EL (cell line): ENCODE data around the gene KLF17.
A peak's percentile ranks its signal among the peaks of the same experiment; 100 is the strongest.
"Not testable (repeated sequence)": the region's sequence is repeated elsewhere in the genome, so short reads cannot be mapped to it uniquely, and the experiment has no call there.

Experiments
- DNase-seq: peaks from one replicate; pipeline ENCODE4 v3.0.0-alpha.2; 2016

Gene KLF17

DNA sequence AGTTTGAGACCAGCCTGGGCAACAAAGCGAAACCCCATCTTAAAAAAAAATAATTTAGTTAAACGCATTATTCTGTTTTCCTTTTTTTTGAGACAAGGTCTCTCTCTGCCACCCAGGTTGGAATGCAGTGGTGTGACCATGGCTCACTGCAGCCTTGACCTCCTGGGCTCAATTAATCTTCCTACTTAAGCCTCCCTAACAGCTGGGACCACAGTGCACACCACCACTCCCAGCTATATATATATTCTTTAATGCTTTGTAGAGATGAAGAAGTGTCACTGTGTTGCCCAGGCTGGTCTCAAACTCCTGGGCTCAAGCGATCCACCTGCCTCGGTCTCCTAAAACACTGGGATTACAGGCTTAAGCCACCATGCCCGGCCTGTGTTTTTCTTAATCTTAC is 7.7 kb upstream of the KLF17 start:
- DNase-seq: no peak

DNA sequence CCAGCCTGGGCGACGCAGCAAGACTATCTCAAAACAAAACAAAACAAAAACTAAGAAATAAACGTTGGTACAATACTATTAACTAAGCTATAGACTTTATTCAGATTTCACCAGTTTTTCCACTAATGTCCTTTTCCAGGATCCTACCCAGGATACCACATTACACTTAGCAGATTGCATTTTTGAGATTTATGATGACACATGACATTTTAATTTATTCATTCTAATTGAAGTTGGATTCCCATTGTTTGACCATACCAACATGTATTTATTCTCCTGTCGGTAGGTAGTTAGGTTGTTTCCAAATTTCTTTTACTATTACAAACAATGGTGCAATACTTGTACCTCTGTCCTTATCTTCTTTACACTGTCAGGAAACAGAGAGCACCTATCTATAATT is 6.8 kb upstream of the KLF17 start:
- no peak for DNase-seq

DNA sequence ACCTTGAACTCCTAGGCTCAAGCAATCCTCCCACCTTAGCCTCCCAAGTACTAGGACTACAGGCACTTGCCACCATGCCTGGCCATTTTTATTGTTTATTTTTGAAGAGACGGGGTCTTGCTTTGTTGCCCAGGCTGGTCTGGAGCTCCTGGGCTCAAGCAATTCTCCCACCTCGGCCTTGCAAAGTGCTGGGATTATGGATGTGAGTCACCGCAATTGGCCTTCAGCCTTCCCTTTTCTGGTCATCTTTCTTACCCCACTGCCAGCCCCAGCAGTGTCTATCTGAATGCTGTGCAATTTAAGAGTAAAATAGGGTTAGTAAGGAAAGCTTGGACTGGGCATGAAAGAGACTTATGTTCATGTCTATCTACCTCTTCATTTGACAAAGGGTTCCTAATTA is 6.1 kb upstream of the KLF17 start:
- DNase-seq: peak; percentile 39

DNA sequence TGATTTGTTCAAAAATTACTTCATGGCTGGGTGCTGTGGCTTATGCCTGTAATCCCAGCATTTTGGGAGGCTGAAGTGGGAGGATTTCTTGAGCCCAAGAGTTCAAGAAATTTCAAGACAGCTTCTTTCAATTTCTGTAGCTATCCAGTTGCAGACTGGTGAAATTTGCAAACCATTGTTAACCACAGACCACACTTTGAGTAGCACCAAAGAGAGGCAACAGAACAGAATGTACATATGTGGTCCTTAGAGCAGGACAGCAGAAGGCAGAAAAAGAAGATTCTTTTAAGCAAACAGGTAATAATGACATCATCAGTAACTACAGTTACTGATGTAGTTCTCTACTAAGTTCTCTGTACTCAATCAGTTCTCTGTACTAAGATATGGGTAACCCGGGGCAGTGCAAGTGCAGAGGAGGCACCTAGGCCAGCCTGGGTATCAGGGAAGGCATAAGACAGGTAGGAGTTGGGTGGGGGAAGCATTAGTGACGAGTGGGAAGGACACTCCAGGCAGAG is 5.5 kb upstream of the KLF17 start:
- no peak for DNase-seq

DNA sequence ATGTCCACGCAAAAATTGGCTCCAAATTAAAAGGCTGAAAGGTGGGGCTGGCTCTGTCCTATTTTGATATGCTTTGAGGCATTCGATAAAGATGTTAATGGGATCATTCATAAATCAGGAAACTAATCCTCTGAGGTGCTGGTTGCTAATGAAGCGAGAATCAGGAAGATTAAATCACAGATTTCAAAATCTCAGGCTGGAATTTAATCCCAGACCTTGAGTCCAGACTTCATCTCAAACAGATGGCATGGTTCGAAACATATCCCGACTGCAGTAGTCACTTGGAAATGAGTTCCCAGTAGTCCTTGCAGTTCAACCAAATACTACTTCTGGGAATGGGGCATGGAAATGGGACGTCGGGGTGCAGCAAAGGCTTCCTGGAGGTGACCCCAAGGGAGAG is 4.5 kb upstream of the KLF17 start:
- no peak for DNase-seq

DNA sequence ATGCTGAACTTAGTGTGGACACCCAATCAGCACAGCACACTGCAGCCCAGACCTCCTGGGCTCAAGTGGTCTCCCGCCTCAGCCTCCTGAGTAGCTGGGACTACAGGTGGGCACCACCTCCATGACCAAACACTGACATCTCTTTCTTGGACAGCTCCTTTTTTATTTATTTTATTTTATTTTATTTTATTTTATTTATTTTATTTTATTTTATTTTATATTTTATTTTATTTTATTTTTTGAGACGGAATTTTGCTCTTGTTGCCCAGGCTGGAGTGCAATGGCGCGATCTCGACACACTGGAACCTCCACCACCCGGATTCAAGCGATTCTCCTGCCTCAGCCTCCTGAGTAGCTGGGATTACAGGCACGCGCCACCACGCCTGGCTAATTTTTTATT is 1.3 kb upstream of the KLF17 start:
- DNase-seq: not testable (repeated sequence)

DNA sequence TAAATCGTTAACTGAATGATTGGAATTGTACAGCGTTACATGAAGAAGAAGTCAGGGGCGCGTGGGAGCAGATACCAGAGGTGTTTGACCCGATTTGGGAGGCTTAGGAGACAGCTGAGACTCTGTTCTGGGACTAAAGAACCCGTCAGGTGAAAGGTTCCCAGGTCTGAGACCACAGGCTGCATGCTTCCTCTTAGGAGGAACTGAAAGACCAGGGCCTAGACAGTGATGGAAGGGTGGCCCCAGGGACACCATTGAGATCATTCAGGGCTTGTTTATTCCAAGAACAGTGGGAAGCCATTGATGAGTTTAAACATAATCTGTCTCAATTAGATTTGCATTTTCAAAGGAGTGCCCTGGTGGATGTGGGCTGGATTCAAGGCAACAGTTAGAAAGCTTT is 904 bp downstream of the KLF17 start:
- no peak for DNase-seq

DNA sequence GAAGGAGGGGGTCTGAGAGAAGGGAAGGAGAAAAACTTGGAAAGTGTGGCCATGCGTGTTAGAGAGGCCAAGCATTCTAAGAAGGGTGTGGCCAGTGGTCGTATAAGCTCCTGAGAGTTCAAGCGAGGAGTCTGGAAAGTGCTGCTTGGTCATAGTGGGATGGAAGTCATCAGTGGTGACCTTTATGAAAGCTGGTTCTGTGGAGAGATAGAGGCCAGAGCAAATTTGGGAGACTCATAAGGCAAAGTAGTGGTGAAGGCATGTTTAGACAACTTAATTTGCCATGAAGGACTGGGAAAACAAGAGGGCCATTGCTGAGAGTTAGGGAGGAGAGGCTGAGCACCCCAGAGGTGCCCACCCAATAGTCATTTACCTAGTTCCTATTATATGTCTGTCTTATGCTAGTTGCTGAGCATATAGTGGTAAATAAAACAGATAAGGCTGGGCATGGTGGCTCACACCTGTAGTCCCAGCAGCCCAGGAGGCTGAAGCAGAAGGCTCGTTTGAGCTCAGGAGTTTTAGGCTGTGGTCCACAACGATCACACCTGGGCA is 1.9 kb downstream of the KLF17 start:
- no peak for DNase-seq

DNA sequence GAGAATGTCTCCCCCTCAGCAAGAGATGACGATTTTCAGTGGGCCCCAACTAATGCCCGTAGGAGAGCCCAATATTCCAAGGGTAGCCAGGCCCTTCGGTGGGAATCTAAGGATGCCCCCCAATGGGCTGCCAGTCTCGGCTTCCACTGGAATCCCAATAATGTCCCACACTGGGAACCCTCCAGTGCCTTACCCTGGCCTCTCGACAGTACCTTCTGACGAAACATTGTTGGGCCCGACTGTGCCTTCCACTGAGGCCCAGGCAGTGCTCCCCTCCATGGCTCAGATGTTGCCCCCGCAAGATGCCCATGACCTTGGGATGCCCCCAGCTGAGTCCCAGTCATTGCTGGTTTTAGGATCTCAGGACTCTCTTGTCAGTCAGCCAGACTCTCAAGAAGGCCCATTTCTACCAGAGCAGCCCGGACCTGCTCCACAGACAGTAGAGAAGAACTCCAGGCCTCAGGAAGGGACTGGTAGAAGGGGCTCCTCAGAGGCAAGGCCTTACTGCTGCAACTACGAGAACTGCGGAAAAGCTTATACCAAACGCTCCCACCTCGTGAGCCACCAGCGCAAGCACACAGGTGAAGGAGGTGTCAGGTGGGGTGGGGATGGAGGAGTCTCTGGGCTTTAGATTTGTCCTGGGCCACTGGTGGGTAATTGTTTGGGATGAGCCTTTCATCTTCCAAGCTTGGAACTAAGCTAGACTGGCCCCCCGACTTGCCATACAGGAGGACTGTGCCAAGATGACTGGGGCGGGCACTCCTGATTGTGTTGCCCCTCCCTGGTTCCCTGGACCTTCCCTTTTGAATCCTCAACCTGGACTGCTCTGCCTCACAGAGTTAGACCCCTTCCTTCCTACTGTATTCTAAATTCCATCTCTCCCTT is 11.2 kb downstream of the KLF17 start:
- no peak for DNase-seq

DNA sequence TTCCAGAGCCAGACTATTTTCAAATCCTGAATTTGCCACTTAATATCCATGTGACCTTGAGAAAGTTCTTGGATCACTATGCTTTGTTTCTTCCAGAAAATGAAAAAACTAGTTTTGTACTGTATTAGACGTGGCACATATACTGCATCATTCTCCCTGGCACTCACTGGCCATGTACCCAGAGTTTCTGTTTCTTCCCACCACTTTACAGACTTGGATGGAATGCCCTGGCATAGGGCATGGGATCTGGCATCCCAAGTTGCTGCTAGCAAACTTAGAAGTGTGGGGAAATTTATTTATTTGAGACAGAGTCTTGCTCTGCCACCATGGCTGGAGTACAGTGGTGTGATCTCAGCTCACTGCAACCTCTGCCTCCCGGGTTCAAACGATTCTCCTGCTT is 12.8 kb downstream of the KLF17 start:
- no peak for DNase-seq

DNA sequence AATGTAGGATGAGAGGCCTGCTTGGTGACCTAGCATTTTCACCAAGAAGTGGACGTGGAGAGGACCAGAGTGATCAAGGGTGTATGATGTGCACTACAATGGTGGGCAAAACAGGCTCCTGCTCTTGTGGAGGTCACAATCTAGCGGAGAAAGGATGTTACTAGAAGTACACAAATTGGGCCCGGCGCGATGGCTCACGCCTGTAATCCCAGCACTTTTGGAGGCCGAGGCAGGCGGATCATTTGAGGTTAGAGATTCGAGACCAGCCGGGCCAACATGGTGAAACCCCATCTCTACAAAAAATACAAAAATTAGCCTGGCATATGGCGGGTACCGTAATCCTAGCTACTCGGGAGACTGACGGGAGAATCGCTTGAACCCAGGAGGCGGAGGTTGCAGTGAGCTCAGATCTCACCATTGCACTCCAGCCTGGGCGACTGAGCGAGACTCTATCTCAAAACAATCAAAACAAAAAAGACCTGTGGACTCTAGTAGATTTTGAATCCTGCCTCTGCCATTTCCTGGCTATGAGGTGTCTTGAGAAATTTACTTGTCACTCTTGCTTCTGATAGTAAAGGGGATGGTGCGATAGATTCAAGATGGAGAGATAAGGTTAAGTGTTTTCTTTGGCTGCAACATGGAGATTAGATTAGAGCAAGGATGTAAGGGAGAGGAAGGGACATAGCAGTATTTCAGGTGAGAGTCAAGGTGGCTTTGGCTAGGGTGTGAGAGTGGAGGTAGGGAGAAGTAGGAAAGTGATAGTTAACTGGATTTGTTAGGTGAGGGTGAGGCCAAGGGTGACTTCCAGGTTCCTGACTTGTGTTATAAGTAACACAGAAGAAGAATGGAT is 15.7 kb downstream of the KLF17 start:
- no peak for DNase-seq

DNA sequence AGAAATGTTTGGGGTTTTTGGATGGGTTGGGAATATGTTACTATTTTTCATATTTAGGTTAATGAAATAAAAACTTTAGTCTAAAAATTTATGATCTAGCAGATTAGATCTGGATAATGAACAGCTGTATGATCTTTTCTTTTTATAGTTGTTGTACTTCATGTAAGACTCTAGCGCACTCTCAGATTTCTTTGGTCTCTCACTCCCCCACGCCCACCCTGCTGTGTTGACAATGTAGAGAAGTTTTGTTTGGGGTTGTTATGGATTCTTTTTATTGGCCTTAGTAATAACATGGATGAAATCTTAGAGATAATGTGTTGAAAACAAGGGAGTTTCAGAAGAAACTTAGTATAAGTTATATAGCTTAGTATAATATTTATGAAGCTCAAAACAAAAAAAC is 17.3 kb downstream of the KLF17 start:
- no peak for DNase-seq

DNA sequence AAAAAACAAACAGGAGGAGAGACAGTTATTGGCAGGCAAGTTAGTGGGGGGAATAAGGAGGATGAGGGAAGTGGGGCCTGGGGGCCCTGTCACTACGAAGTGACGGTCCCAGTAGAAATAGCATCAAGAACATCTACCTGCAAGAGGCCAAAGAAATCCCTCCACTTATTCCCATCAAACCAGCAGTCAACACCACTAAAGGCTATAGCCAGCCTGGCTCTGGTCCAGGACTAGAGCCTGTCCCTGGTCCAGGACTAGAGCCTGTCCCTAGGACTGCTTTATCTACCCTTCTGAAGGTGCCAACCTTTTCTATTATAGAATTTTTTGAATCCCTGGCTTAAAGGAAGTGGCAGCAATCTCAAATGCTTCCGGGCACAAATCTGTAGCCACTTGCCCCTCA is 19.6 kb downstream of the KLF17 start:
- no peak for DNase-seq

DNA sequence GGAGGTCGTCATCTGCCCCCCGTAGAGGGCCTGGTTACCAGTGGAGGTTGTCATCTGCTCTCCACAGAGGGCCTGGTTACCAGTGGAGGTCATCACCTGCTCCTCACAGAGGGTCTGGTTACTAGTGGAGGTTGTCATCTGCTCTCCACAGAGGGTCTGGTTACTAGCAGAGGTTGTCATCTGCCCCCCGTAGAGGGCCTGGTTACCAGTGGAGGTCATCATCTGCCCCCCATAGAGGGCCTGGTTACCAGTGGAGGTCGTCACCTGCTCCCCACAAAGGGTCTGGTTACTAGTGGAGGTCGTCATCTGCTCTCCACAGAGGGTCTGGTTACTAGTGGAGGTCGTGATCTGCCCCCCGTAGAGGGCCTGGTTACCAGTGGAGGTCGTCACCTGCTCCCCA is 20.9 kb downstream of the KLF17 start:
- DNase-seq: not testable (repeated sequence)

DNA sequence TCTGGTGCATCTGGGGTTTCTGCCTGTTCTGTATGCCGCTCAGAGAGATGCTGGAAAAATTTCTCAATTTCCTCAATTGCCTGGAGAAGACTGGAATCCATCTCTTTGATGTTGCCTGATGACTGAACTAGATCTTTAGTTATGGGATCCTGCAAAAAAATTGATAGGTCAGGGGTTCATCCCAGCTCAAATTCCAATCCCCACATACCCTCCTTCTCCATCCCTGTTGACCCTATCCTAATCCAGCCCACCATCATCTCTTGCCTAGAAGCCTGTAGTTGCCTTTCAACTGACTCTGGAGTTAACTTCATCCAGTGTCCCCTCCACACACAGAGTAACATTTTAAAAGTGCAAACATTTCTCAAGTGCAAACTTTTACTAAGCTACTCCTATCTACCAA is 22.9 kb downstream of the KLF17 start, which contains the start of gene KLF18:
Gene KLF18 (minus strand): TSS at position 101 of the 400 bp plus-strand sequence. CDS start 0 bp downstream, at position 101.
- no peak for DNase-seq

DNA sequence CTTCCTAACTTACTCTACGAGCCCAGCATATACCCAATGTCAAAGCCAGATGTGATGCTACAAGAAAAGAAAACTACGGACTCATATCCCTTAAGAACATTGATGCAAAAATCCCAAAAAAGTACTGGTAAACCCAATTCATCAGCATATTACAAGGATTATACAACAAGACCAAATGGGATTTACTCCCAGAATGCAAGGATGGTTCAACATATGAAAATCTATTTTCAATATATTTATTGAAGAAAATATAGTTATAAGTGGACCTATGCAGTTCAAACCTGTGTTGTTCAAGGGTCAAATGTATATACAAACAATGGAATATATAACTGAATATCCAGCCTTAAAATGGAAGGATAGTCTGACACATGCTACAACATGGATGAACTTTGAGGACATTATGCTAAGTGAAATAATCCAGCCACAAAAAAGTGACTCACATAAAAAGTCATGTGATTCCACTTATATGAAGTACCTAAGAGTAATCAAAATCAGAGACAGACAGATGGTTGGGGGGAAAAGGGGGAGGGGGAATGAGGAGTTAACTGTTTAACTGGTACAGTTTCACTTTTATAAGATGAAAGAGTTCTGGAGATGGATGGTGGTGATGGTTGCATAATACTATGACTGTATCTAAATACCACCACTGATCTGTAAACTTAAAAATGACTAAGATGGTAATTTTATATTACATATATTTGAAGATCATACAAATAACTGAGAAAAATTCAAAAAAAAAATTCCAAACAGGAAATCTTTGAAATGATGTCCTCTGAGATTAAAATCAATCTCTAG is 26.5 kb downstream of the KLF17 start:
- DNase-seq: no peak

DNA sequence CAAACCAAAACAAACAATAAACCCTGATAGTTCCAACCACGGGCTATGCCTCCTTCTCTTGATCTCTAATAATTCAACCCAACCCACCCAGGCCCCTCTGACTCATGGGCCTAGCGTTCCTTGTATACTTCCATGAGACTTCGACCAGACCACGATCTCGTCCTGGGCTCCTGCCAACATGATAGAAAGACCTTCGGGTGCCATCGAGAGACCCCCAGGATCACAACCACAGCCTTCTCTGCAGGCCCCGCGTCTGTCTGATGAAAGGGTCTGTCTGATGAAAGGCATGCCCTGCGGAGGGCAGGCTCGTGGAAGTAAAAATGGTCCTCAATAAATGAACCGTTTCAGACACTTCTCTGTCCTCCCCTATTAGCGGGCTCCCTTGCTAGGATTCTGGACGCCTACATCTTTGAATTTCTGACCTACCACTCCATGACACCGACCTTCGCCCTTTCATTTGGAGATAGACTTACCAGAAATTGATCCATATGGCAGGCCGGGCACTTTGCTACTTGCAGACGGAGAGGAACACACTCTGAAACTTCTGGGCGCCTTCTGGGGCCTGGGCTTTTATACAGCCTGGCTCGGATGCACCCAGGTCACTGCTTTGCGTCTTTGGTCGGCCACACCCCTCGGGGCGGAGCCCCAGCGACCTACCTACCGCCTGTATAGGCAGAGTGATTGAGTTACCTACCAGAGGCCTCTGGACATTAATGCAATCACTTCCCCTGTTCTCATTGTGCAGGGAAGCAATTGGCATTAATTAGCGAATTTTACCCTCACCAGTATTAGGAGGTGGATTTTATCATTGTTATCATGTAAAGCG is 28.1 kb downstream of the KLF17 start:
- DNase-seq: no peak

DNA sequence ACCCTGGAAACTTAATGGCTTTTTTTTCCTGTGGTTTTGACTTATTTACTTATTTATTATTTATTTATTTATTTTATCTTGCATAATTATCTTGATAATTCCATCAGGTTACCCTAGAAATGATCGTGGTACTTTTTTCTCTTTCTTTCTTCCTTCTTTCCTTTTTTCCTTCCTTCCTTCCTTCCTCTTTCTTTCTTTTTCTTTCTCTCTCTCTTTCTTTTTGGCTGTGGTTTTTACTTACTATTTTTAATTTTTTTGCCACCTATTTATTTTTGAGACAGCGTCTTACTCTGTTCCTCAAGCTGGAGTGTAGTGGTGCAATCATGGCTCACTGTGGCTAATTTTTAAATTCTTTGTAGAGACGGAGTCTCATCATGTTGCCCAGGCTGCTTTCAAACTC is 29.0 kb downstream of the KLF17 start:
- no peak for DNase-seq

DNA sequence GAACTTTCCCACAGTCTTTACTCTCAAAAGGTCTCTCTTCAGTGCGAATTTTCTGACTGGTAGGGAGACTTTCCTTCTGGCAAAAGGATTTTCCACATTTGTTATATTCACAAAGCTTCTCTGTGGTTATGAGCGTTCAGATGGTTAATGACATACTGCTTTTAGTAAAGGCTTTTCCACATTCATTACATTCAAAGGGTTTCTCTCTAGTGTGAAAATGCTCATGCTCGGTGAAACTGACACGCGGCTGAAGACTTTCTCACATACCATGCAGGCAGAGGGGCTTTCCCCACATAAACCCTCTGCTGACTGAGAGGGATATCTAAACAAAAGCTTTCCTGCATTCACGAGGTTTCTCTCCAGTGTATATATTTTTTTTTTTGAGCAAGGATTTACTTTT is 32.7 kb downstream of the KLF17 start:
- no peak for DNase-seq

DNA sequence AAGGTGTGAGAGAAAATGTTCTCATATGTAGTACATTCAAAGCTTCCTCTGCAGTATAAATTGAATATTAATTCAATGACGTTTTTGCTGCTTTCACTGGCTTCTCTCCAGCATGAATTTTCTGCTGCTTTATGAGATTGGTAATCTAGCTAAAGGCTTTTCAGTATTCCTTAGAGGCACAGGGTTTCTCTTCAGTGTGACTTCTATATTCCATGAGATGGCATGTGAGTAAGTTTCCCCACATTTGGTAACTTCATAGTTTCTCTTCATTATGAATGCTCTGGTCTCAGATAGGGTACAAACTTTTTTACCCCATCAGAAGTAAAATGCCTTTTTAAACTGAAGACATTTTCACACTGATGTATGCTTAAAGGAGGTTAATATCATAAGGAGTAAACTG is 33.2 kb downstream of the KLF17 start:
- DNase-seq: no peak

DNA sequence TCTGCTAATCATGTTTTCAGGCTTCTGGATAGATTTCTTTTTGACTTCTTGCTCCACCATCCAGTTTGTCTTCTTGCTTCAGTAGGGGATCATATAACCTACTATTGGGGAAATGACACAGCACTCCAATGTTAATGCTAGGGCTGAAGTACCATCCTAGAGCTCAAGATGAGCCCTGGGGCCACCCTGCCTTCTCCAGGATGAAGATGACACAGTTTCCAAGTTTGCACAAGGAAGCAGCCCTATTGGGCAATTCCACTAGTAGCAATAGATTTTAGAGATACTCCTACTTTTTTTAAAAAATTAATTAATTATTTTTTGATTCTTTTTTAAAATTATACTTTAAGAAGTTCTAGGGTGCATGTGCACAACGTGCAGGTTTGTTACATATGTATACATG is 34.1 kb downstream of the KLF17 start:
- no peak for DNase-seq

DNA sequence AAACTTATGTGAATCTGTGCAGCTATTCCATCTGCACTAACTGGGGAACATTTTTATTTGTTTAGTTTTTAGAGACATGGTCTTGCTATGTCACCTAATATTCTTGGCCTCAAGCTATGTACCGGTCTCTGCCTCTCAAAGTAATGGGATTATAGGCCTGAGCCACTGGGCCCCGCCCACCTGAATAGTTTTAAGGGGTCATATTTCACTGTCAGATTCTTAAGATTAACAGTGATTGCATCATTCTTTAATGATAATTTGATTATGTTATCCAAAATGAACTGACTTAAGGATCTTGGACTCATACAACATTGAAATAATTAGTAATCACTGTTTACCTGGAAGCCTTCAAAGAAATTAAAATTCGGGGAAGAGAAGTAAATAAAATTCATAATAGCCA is 35.4 kb downstream of the KLF17 start:
- DNase-seq: peak; percentile 41
